NOMO-1 treated with dmso at 0.1 percent for 144 hours (cell line): ENCODE data around the gene ZNF304.
"Not testable (repeated sequence)": the region's sequence is repeated elsewhere in the genome, so short reads cannot be mapped to it uniquely, and the experiment has no call there.

ENCODE experiments used
- DNase-seq: peaks from one replicate; lab custom pipeline; 2025; ENCODE audit not compliant: unreplicated experiment; lab: John Stamatoyannopoulos, UW

The ZNF304 gene

GRCh38 chr19:57359300-57359699 is 8.2 kb downstream of the ZNF304 start:
- DNase-seq = no peak

- DNase-seq = no peak
These were observed 11.3 kb downstream of the ZNF304 start for GRCh38 chr19:57362419-57362818.

GRCh38 chr19:57362997-57363687 is 12.1 kb downstream of the ZNF304 start, which contains the start of the genes TRAPPC2B and ZNF547:
TRAPPC2B (plus strand) TSS chr19:57363551; CDS start chr19:57364834, 1,283 bp downstream.
ZNF547 (plus strand) TSS chr19:57363551; CDS start chr19:57368556, 5,005 bp downstream.
- peak; percentile 94 for DNase-seq

GRCh38 chr19:57363688-57364181 is 12.7 kb downstream of the ZNF304 start:
- DNase-seq = no peak

GRCh38 chr19:57366776-57367175 is 15.7 kb downstream of the ZNF304 start:
- DNase-seq = no peak

GRCh38 chr19:57374179-57374578 is 23.1 kb downstream of the ZNF304 start:
- no peak for DNase-seq

- DNase-seq = not testable (repeated sequence)
These were observed 23.6 kb downstream of the ZNF304 start for GRCh38 chr19:57374647-57375046.

GRCh38 chr19:57376151-57376550 is 25.1 kb downstream of the ZNF304 start:
- no peak for DNase-seq

- no peak for DNase-seq
These were observed 26.6 kb downstream of the ZNF304 start for GRCh38 chr19:57377498-57378146.

- no peak for DNase-seq
These were observed 29.9 kb downstream of the ZNF304 start for GRCh38 chr19:57380923-57381322.

- no peak for DNase-seq
These were observed 31.9 kb downstream of the ZNF304 start for GRCh38 chr19:57382806-57383488.

GRCh38 chr19:57389194-57389729 is 38.2 kb downstream of the ZNF304 start:
- DNase-seq = no peak

- peak; percentile 95 for DNase-seq
These were observed 38.9 kb downstream of the ZNF304 start, which contains the start of gene ZNF548 for GRCh38 chr19:57389730-57390598. ZNF548 (plus strand) TSS chr19:57389854; CDS start chr19:57390100, 246 bp downstream.

GRCh38 chr19:57395710-57396109 is 44.6 kb downstream of the ZNF304 start:
- no peak for DNase-seq

- no peak for DNase-seq
These were observed 47.8 kb downstream of the ZNF304 start for GRCh38 chr19:57398868-57399267.

- no peak for DNase-seq
These were observed 52.9 kb downstream of the ZNF304 start for GRCh38 chr19:57403737-57404563.

GRCh38 chr19:57406516-57407123 is 55.5 kb downstream of the ZNF304 start:
- DNase-seq = peak; percentile 16
